SKM-1 (cell line): ENCODE measurements around the gene KCNK7.
"Not testable (repeated sequence)": the region's sequence is repeated elsewhere in the genome, so short reads cannot be mapped to it uniquely, and the experiment has no call there.

Experiments used
- DNase-seq: peaks from one replicate; lab custom pipeline; 2025; ENCODE audit not compliant: unreplicated experiment; lab: John Stamatoyannopoulos, UW

KCNK7 gene

GRCh38 chr11:65574811-65575567 is 20.6 kb downstream of the KCNK7 start:
- no peak for DNase-seq

- DNase-seq: peak; percentile 97
Observed at GRCh38 chr11:65574109-65574810, 21.3 kb downstream of the KCNK7 start.

GRCh38 chr11:65573391-65574079 is 22.1 kb downstream of the KCNK7 start:
- DNase-seq: no peak

- DNase-seq: peak; percentile 73
Observed at GRCh38 chr11:65572356-65573051, 23.1 kb downstream of the KCNK7 start, which contains the start of gene FAM89B. Gene FAM89B (plus strand): TSS chr11:65572538. CDS start chr11:65572670, 132 bp downstream.

- no peak for DNase-seq
Observed at GRCh38 chr11:65571940-65572339, 23.7 kb downstream of the KCNK7 start.

- DNase-seq: no peak
Observed at GRCh38 chr11:65571420-65571819, 24.2 kb downstream of the KCNK7 start.

- peak; percentile 97 for DNase-seq
Observed at GRCh38 chr11:65569973-65570918, 25.4 kb downstream of the KCNK7 start, which contains the start of gene ZNRD2. Gene ZNRD2 (plus strand): TSS chr11:65570477. CDS start chr11:65570492, 15 bp downstream.

GRCh38 chr11:65569164-65569972 is 26.2 kb downstream of the KCNK7 start:
- DNase-seq: no peak

GRCh38 chr11:65565624-65566453 is 29.8 kb downstream of the KCNK7 start:
- DNase-seq: no peak

GRCh38 chr11:65564879-65565559 is 30.6 kb downstream of the KCNK7 start:
- not testable (repeated sequence) for DNase-seq

GRCh38 chr11:65563601-65564000 is 32.0 kb downstream of the KCNK7 start:
- no peak for DNase-seq

GRCh38 chr11:65562788-65563187 is 32.8 kb downstream of the KCNK7 start:
- no peak for DNase-seq

GRCh38 chr11:65562020-65562419 is 33.6 kb downstream of the KCNK7 start:
- no peak for DNase-seq

GRCh38 chr11:65560555-65561418 is 34.8 kb downstream of the KCNK7 start:
- DNase-seq: no peak

GRCh38 chr11:65559951-65560537 is 35.6 kb downstream of the KCNK7 start:
- no peak for DNase-seq

GRCh38 chr11:65559535-65559934 is 36.1 kb downstream of the KCNK7 start:
- no peak for DNase-seq
